Activated CD4-positive, CD25-positive, alpha-beta regulatory T cell treated with anti-CD3 and anti-CD28 coated beads, Interleukin-2, amount 50 U/mL, for 24 hours (primary cell): ENCODE measurements around the gene CORO7.
A peak's percentile ranks its signal among the peaks of the same experiment; 100 is the strongest.

Experiments used
- ATAC-seq, 2 donors: fragments of 150-1000 bp; cut with Tn5 transposase; one replicate each; pipeline ENCODE4 v1.10.0; 2021; ENCODE audit warnings: mild to moderate bottlenecking in 1 of 2, moderate library complexity in 1 of 2

The CORO7 gene

GRCh38 chr16:4381935-4382794, 34.2 kb downstream of the CORO7 start:
- ATAC-seq, result no peak

- no peak for ATAC-seq
Measured at GRCh38 chr16:4381072-4381934, 35.1 kb downstream of the CORO7 start.

- no peak for ATAC-seq
Measured at GRCh38 chr16:4380119-4381063, 36.0 kb downstream of the CORO7 start.

- no peak for ATAC-seq
Measured at GRCh38 chr16:4378999-4379690, 37.3 kb downstream of the CORO7 start.

GRCh38 chr16:4378161-4378666, 38.2 kb downstream of the CORO7 start:
- no peak for ATAC-seq

GRCh38 chr16:4377573-4378154, 38.7 kb downstream of the CORO7 start:
- no peak for ATAC-seq

- no peak for ATAC-seq
Measured at GRCh38 chr16:4376893-4377572, 39.4 kb downstream of the CORO7 start.

- ATAC-seq, result no peak
Measured at GRCh38 chr16:4376126-4376892, 40.1 kb downstream of the CORO7 start.

GRCh38 chr16:4375717-4376116, 40.7 kb downstream of the CORO7 start:
- no peak for ATAC-seq

- ATAC-seq, result no peak
Measured at GRCh38 chr16:4373909-4374742, 42.3 kb downstream of the CORO7 start.

- ATAC-seq, result no peak
Measured at GRCh38 chr16:4373356-4373908, 43.0 kb downstream of the CORO7 start.

- no peak for ATAC-seq
Measured at GRCh38 chr16:4372578-4373355, 43.6 kb downstream of the CORO7 start.

- ATAC-seq, result peak; percentile 52 to 62
Measured at GRCh38 chr16:4372001-4372577, 44.3 kb downstream of the CORO7 start.

- ATAC-seq, result peak; percentile 88 to 91
Measured at GRCh38 chr16:4371357-4372000, 44.9 kb downstream of the CORO7 start, which contains the start of gene VASN. Gene VASN (plus strand): TSS chr16:4371848. CDS start chr16:4380878, 9,030 bp downstream.

- ATAC-seq, result no peak
Measured at GRCh38 chr16:4370570-4371356, 45.6 kb downstream of the CORO7 start.

GRCh38 chr16:4370151-4370550, 46.2 kb downstream of the CORO7 start:
- no peak for ATAC-seq
